Suprapubic skin (tissue), 4 donors: ENCODE results near the gene OR2T35.

Experiments used
- CTCF ChIP-seq, 2 donors: fragments of 200-600 bp in 1 of 2; fragments of 450-650 bp in 1 of 2; sonication (generic) in 1 of 2; IDR thresholded peaks; one replicate each; pipeline ENCODE4 v1.5.1; 2016 to 2019; ENCODE audit warnings: antibody characterized with exemption in 2 of 2, mild to moderate bottlenecking in 1 of 2, moderate library complexity in 1 of 2
- POLR2A ChIP-seq, 2 donors: fragments of 450-650 bp; IDR thresholded peaks; one replicate each; pipeline ENCODE4 v1.6.1; 2017; ENCODE audit warnings: antibody characterized with exemption in 2 of 2, mild to moderate bottlenecking in 2 of 2, moderate library complexity in 2 of 2
- POLR2AphosphoS5 ChIP-seq, 3 donors: sonication (generic); formaldehyde crosslinking; IDR thresholded peaks; one replicate each; pipeline ENCODE4 v1.6.1; 2017; ENCODE audit warnings: antibody characterized with exemption in 3 of 3

DNA sequence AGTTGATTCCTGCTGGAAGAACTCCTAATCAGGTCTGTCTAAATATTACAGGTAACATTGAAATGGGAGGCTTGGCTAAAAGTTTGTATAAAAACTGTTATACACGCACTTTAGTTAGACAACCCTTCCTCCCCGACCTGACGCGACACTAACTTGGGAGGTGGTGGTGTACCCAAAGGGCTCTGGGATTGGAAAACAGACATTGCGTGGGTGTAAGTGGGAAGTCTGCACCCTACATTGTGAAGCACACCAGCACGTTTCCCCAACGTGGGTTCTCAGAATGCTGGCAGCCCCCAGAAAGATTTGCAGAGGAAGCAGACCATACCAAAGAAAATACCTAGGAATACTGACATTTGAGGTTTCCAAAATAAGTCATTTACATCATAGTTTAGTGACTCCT, 27.0 kb downstream of the OR2T35 start:
- no peak for TF ChIP-seq POLR2A (IDR thresholded peaks at IDR 0.05)
- no peak for TF ChIP-seq CTCF (IDR thresholded peaks at IDR 0.05)
- no peak for TF ChIP-seq POLR2AphosphoS5 (IDR thresholded peaks at IDR 0.05)
